Effector CD8-positive, alpha-beta T cell (primary cell): ENCODE results near the gene NR2C2.

ENCODE experiments used
- DNase-seq: peaks from one replicate; lab custom pipeline; 2025; lab: John Stamatoyannopoulos, UW

Gene NR2C2

DNA sequence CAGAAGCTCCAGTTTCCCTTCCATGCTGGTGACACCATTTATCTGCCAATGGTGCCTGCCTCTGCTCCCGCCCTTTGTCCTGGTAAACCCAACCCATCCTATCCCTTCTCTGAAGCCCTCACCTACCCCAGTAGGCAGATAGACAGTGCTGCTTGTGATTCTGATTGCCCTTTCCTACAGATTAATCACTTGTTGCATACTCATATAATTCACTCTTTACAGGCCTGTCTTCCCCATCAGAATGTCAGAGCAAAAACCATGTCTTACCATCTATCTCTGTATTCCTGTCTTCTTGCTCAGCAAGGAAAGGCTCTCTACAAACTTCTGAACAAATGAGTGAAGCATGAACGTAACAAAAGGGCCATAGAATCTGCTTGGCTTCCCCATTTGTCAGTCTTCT lies 69.8 kb downstream of the NR2C2 start:
- DNase-seq = no peak

DNA sequence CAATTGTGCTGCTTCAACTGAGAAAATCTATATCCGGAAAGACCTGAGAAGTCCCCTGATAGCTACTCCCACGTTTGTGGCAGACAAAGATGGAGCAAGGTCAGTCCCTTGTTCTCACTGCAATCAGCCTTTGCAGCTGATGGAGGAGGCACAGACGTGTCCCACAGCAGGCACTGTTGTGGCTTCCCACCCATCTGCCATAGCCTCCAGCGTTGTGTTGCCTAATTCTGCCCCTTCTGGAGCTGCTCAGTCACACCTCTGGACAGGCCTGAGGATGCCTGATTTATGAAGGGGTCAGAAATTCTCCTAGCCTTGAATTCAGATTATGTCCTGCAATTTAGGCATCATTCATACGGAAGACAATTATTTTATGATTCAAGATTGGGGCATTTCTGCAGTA lies 75.9 kb downstream of the NR2C2 start:
- no peak for DNase-seq

DNA sequence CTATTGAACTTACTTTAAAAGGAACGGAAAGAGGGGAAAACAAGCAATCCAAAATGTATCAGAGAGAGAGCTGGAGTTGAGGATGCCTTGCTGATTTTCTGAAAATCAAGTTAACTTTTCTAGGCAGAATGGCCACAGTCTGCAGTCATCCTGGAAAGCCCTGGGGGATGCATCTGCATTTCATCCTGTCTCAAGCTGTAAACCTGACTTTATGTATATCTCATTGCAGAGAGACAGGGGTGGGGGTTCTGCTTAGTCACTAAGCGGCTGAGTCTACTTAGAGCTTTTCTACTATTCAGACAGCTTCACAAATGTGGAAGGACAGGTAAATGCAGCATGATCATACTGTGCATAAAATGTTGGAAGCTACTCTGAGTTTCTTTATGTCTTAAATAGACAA lies 76.3 kb downstream of the NR2C2 start:
- no peak for DNase-seq

DNA sequence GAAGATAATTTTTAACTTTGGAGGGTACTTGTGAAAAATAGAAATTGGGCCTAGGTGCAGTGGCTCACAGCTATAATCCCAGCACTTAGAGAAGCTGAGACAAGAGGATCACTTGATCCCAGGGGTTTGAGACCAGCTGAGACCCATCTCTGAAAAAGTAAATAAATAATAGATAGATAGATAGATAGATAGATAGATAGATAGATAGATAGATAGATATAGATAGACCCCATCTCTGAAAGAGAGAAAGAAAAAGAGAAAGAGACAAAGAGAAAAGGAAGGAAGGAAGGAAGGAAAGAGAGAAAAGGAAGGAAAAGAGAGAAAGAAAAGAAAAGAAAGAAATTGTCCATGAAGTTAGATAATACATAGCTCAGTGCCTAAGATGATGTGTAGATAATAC lies 82.2 kb downstream of the NR2C2 start:
- DNase-seq = no peak

DNA sequence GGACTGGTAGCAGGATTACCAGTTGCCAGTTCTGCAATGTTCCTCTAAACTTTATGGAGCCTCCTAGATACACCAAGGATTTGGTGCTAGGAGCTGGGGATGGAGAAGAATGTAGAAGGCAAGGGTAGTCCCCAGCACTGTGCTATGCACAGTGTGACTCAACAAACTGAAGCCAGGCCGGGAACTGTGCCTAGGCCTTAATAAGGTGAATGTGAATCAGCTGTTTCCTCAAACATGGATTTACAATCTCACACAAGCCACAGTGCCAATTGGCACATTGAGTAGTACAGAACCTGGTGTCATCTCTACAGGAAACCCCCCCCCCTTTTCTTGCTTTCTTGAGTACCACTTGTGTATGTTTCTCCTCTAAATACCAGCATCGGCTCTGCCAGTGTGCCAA lies 85.3 kb downstream of the NR2C2 start:
- no peak for DNase-seq

DNA sequence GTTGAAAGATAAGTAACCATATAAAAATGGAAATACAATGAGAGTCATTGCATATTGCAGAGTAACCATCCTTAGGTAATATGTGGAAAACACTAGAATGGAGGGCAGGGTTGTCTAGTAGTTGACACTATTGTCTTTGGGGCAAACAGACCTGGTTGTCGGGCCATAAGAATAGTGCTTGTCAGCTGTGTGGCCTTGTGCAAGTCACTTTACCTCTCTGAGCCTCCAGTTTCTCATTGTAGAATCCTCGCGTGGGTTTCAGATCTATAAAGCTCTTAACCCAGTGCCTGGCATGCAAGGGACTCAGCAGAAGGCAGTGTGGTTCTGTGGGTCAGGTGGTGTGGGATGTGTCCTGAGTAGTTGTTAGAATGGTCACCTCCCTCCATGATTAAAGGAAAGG lies 85.7 kb downstream of the NR2C2 start:
- no peak for DNase-seq

DNA sequence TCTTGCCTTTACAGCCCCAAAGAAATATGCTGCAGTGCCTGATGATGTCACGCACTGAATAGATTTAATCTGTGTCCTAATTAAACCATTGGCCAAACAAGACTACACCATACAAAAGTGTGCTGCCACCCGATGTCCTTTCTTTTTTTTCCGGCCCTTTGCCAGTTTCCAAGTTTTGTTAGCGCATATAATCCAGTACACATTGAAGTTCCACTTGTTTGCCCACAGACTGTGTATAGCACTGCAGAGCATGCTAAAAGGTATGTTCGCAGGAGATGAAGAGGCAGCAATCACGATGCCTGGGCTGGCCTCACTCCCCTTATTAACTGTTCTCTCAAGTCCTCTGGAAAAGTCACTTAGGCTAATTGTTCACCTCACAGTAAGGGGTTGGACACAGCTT lies 90.9 kb downstream of the NR2C2 start:
- DNase-seq = no peak

DNA sequence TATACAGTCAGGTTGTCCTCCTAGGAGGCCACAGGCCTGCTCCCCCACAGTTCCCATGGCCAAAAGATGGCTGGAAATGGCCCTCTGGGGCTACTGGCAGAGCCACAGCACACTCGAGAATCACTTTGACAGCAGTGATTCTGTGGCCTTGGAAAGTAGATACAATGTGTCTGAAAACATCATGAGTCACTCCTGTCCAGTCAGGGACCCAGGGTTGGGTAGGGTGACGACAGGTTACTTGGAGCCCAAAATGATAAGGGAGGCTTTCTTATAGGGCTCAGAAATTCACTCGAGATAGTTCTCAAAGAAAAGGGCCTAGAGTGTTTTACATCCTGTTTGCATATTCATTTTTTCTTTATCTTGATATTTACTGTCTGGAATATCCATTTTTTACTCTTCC lies 93.5 kb downstream of the NR2C2 start:
- no peak for DNase-seq

DNA sequence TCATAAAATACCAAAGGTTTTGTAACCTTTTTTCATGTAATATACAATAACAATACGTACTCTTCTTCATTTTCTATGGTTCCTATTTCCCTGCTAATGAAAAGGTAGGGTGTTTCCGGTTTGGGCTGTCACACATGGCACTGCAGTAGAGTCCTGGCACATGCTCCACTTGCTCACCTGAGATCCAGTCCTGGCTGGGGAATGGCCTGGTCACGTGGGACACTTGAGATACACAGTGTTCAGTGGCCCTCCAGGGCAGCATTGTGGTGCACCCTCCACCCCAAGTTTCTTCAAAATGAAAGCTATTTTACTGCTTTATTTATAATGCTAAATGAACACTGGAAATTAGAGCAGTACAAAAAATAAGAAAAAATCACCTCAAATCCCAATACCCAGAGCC lies 94.6 kb downstream of the NR2C2 start:
- DNase-seq = no peak

DNA sequence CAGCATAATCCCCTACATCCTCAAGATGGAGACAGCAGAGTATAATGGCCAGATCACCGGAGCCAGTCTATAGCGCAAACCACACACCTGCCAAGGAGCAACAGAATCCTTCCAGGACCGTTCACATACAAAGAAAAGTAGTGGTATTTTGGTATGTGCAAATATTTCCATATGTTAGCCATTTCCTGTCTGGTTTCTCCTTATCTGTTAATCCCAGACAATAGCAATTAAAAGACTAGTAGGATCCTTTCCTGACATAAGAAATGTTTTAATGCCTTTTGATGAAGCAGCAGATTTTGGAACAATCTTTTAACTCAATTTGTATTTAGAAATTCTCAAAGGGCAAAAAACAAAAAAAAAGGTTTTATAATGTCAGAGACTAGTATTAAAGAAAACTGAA lies 95.6 kb downstream of the NR2C2 start:
- DNase-seq = no peak

DNA sequence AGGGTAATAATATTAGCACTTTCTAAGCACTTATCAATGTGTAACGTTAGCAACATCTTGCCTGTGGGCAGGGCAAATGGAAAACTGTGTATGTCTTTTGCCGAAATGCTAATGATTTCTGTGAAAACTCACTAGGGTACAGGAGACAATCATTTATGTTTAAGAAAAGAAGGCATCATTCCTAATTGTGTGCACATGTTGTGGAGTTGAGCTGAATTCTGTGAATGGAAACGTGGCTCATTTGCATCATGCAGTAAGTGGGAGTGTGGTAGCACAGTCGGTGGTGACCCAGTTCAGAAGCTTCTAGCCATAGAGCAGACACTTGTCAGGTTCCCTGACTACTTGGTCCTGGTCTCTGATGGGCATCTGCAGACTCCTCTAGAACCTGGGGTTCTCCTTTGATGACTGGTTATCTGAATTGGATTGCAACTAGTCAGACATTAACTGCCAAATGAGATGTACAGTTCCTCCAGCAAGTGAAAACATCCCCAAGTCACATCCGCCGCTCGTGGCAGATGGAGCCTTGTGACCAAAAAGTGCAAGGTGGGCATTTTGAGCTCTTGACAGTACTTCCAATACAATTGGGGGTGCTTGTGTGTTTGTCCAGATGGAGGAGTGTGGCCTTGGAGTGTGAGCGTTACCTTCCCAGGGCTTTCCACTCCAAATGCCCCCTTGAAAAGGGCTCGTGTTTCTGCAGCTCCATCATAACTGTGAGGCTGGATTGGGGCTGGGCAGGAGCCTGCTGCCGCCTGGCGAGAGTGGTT lies 96.2 kb downstream of the NR2C2 start:
- no peak for DNase-seq

DNA sequence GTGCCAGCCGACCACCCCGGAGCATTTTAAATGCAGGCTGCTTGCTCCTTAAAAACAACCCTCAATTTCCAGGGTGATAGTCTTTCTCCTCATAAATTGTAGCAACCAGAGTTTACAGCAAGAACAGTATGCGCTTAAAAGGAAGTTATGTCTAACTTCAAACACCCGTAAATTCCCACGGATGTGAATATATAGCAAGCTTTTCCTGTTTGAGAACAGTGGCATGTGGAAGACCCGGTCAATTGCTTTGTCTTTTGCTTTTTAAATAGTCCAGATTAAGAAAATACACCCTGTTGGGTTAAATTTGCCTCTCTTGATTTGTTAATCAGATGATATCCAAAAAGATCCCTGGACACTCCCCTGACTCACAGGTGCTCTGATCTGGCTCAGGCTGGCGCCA lies 96.9 kb downstream of the NR2C2 start:
- no peak for DNase-seq

DNA sequence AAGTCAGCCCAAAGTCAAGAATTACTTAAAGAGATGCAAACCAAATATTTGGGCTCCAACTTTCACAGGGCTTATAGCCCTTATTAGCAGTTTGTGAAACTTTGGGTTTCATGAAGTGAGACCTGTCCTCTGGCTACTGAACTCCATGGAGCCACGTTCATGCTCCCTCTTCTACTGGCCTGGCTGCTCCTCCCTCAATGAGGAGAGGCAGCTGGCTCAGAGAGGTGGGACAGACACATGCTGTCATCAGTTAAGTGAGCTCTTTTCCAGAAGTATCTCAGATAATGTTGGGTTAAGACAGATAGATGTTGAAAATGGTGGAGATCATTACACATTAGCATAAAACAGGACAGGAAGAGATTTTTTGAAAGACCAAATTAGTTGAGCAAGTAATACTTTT lies 98.3 kb downstream of the NR2C2 start:
- no peak for DNase-seq

DNA sequence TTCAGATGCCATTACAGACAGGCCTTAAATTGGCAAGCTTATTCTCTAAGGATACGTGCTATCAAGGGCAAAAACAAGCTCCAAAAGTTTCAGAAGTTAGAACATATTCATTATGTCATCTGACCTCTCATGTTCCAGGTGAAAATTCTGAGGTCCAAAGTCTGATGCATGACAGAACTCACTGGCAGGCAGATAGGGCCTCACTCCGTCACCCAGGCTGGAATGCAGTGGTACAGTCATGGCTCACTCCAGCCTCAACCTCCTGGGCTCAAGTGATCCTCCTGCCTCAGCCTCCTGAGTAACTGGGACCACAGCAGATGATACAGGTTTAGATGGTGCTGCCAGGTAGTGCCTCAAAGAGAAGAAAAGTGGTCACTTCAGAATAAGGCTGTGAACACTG lies 102.2 kb downstream of the NR2C2 start:
- DNase-seq = no peak

DNA sequence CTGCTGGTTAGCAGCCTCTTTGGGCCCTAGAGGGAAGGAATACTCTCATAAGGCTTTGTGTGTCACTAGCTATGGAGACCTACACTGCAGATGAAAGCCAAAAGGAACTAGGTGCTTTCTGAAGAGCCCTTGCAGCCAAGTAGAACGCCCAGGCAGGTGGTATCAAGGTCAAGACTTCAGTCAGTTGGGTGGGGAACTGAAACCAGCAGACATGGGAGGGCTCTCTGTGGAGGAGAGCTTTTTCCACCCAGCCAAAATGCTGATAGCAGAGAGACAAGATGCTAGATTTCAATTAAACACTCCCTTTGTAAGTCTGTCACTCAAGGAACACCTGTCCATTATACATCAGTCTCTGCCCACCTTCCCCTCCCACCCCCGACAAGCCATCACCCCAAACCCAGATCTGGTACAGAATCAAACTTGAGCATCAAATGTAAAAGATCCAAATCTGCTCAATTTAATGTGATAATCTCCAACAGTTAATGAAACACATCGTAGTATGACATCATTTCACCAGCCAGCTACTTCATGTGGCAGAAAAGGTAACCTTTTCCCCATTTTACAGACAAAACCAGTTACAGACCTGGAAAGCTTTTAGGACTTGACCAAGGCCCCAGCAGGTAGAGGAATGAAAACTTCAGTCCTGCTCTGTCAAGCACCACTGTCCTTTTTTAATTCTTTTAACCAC lies 103.2 kb downstream of the NR2C2 start:
- DNase-seq = no peak

DNA sequence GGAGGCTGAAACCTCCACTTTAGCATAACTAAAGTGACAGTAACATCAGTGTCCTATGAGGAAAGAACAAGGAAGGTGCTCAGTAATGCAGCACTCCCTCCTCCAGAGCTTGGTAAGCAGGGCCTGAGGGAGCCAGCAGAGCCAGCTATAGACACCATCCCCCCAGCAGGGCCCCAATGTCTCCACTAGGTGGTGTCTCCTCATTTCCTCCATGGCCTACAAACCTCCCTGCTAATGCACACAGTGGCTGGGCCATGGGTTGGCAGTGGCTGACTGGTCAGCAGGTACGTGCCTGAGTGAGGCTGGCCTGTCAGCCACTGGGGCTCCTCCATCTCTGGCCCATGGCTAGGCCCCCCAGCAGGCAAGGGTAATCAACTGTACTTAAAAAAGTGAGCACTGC lies 104.1 kb downstream of the NR2C2 start:
- no peak for DNase-seq

DNA sequence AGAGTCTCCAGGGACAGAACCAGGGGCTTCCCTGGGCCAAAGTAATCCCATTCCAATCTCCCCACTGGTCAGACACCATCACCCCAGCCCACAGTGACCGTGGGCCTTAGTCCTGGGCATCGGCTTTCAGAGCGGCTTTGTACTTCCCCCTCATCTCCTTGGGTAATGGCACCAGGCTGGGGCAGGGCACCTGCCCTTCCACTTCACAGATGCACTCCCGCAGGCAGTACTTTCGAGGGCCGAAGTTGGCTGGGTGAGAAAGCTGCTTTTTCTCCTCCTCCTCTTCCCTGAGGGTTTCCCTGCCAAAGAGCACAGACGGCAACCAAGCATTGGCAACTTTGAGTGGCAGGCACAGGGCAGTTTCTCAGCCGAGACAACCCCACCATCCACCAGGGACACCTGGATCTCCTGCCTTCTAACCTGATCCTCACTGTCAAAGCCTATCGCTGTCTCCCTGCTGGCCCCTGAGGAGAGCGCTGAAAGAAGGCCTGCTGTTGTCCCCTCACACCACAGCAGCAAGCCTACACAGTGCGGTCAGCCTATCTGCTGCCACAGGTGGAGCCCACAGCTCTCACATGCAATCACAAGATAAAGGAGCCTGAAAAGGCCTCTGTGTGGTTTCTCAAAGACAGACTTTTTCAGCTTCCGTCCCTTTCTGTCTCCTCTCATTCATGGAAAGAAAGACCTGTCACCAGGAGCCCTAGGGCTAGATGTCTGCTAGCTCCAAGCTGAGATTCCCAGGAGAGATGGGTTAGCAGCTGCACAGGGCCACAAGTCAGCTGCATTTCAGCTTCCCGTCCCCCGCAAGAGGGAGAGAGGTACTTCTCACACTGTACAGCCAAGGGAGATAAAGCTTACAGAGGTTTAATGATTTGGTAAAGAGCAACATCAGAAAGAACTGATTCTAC lies 105.2 kb downstream of the NR2C2 start:
- no peak for DNase-seq

DNA sequence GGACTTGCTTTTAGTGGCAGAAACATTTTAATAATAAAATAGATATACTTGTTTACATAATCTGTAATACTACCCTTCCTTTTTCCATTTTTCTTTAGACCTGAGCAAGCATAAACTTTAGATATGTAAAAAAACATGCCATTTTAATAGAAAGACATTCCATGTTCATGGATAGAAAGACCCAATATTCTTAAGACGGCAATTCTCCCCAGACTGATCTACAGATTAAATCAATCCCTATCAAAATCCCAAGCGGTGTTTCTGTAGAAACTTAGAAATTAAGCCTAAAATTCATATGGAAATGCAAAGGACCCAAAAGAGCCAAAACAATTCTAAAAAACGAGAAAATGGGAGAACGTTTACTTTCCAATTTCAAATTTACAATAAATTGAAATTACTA lies 106.2 kb downstream of the NR2C2 start:
- no peak for DNase-seq

DNA sequence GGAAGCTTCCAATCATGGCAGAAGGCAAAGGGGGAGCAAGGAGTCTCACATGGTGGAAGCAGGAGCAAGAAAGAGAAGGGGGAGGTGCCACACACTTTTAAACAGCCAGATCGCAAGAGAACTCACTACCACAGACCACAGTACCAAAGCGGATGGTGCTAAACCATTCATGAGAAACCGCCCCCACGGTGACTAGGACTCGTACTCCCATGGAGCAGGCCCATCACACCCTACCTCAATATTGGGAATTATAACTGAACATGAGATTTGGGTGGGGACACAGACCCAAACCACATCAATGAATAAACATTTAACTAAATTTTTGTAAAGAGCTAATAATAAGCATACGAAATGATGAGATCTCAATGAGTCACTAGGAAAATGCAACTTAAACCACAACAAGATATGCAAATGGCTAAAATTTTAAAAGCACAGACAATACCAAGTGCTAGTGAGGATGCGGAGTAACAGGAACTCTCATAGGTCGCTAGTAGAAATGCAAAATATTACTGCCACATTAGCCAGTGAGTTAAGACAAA lies 107.7 kb downstream of the NR2C2 start:
- no peak for DNase-seq

DNA sequence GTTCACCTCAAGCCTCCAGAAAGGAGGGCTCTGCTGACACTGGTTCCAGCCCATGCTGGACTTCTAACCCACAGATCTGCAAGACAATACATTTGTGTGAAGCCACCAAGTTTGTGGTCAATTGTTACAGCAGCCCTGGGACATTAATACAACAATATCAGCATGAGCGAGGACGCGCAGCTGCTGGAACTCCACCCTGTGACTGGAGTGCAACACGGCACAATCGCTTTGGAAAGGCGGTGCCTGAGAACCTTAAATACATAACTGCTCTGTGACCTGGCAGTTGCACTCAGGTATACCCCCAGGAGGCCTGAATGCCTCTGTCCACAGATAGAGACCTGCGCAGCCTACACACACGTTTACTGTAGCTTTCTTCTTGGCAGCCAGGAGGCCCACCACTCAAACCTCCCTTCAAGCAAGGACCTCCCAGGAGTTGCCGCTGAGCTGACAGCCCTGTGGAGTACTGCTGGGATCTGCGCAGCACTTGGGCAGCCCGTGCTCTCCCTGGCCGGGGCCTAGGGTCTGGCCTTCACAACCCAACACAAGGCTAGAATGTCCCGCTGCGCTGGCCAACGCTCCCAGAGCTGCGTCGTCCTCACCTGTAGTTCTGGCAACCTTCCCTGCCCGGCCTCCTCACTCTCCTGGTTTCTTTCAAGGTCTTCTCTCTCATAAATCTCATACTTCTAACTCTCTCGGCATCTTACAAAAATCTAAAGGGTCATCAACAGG lies 109.5 kb downstream of the NR2C2 start:
- DNase-seq = no peak

DNA sequence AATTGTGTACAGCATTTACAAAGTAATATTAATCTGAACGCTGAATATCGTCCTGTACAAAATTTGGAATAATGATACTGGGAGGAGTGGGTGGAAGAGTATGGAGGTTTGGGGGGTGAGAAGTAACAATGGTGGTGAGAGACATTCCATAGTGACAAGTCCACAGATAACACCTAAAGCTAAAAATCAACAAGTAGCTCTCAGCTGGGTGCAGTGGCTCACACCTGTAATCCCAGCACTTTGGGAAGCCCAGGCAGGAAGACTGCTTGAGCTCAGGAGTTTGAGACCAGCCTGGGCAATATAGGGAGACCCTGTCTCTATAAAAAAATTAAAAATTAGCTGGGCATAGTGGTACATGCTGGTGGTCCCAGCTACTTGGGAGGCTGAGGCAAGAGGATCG lies 112.6 kb downstream of the NR2C2 start:
- no peak for DNase-seq

DNA sequence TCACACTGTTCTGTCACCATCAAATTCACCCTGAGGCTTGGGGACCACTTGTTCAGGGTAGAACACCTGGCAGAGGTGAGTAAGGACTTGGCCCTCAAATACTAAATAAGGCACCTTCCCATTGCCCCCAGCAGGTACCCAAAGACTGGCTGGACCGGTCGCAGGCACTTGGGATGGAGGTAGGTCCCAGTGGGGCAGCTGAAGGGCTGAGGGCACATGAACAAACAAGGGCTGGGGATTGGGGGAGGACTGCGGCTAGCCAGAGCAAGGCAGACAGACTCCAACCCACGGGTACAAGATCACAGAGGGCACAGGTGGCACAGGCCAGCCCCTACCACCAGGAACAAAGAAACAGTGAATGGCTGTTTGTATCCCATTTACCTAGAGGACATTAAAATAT lies 115.9 kb downstream of the NR2C2 start:
- no peak for DNase-seq
